HS-5 (cell line): ENCODE data around the gene BORCS6.
"Not testable (repeated sequence)": the region's sequence is repeated elsewhere in the genome, so short reads cannot be mapped to it uniquely, and the experiment has no call there.

Experiments
- DNase-seq: peaks from one replicate; pipeline ENCODE4 v3.0.0-alpha.2; 2012; ENCODE audit warnings: low read depth

The BORCS6 gene

GRCh38 chr17:8189711-8190477, at the start of gene BORCS6:
Gene BORCS6, minus strand, starts transcription at chr17:8190180. Its CDS starts 40 bp downstream, at chr17:8190140.
- DNase-seq = peak; percentile 93

- no peak for DNase-seq
Measured at GRCh38 chr17:8237886-8238285, 47.9 kb upstream of the BORCS6 start.

- DNase-seq = no peak
Measured at GRCh38 chr17:8237175-8237574, 47.2 kb upstream of the BORCS6 start.

- DNase-seq = no peak
Measured at GRCh38 chr17:8235676-8236075, 45.7 kb upstream of the BORCS6 start.

GRCh38 chr17:8234361-8235270, 44.6 kb upstream of the BORCS6 start:
- DNase-seq = no peak

GRCh38 chr17:8231701-8232100, 41.7 kb upstream of the BORCS6 start:
- DNase-seq = no peak

GRCh38 chr17:8227238-8227581, 37.2 kb upstream of the BORCS6 start:
- DNase-seq = no peak

- peak; percentile 86 for DNase-seq
Measured at GRCh38 chr17:8226536-8227237, 36.7 kb upstream of the BORCS6 start.

- no peak for DNase-seq
Measured at GRCh38 chr17:8225813-8226535, 36.0 kb upstream of the BORCS6 start.

- DNase-seq = no peak
Measured at GRCh38 chr17:8224891-8225812, 35.2 kb upstream of the BORCS6 start.

- DNase-seq = no peak
Measured at GRCh38 chr17:8223356-8224126, 33.6 kb upstream of the BORCS6 start.

GRCh38 chr17:8222630-8223355, 32.8 kb upstream of the BORCS6 start:
- DNase-seq = peak; percentile 93

- DNase-seq = no peak
Measured at GRCh38 chr17:8222380-8222629, 32.3 kb upstream of the BORCS6 start.

- peak; percentile 95 for DNase-seq
Measured at GRCh38 chr17:8221663-8222379, 31.8 kb upstream of the BORCS6 start.

GRCh38 chr17:8220783-8221662, 31.0 kb upstream of the BORCS6 start:
- DNase-seq = peak; percentile 92

- DNase-seq = not testable (repeated sequence)
Measured at GRCh38 chr17:8214000-8214399, 24.0 kb upstream of the BORCS6 start.

- no peak for DNase-seq
Measured at GRCh38 chr17:8212312-8213180, 22.6 kb upstream of the BORCS6 start.
